HEK293 (cell line): ENCODE data around the gene LRRC4C.

Source experiments
- CTCF ChIA-PET: fragments of 350-600 bp; formaldehyde crosslinking; extraction: SDS; loops from one replicate; lab custom pipeline; 2021; ENCODE audit warnings: antibody characterized with exemption; lab: Yijun Ruan, JAX
- POLR2A ChIA-PET: fragments of 300-600 bp; formaldehyde crosslinking; extraction: SDS; loops from one replicate; lab custom pipeline; 2020; ENCODE audit warnings: antibody characterized with exemption, inconsistent platforms; lab: Yijun Ruan, JAX
- H3K27ac ChIP-seq: fragments of 200-500 bp; sonication (Bioruptor generic); 2 replicates; pipeline ENCODE4 v1.5.1; 2014; ENCODE audit warnings: low read depth, low read length, control low read depth, inconsistent platforms; ENCODE audit errors: extremely low read depth
- H3K36me3 ChIP-seq, 2 experiments: fragments of 200-500 bp in 1 of 2; sonication (Bioruptor generic) in 1 of 2; 1 replicate in 1 of 2; 2 replicates in 1 of 2; pipeline ENCODE4 v1.5.1; 2014 to 2017; ENCODE audit warnings: inconsistent platforms in 2 of 2, low read length in 2 of 2; ENCODE audit not compliant: control insufficient read depth in 2 of 2, insufficient read depth in 1 of 2
- H3K4me1 ChIP-seq: fragments of 200-500 bp; sonication (Bioruptor generic); 2 replicates; pipeline ENCODE4 v1.5.1; 2014; ENCODE audit warnings: mild to moderate bottlenecking, low read length, inconsistent platforms; ENCODE audit not compliant: control insufficient read depth, insufficient read depth
- H3K4me3 ChIP-seq: 2 replicates; pipeline ENCODE4 v1.5.1; 2011; ENCODE audit warnings: low read depth, mild to moderate bottlenecking, control low read depth, low read length, moderate library complexity
- H3K9me3 ChIP-seq: fragments of 200-500 bp; sonication (Bioruptor generic); 2 replicates; pipeline ENCODE4 v1.5.1; 2014; ENCODE audit warnings: low read depth, low read length, inconsistent platforms; ENCODE audit not compliant: control insufficient read depth, insufficient read depth
- BCL6B ChIP-seq: fragments of 450-650 bp; formaldehyde crosslinking; IDR thresholded peaks from 2 replicates; pipeline ENCODE4 v1.5.1; 2017; ENCODE audit warnings: missing biosample characterization, missing genetic modification characterization
- CTCF ChIP-seq: fragments of 450-650 bp; formaldehyde crosslinking; IDR thresholded peaks from 2 replicates; pipeline ENCODE4 v1.5.1; 2016; ENCODE audit warnings: missing biosample characterization, missing genetic modification characterization
- HOXD13 ChIP-seq: sonication (generic); formaldehyde crosslinking; IDR thresholded peaks from 2 replicates; pipeline ENCODE4 v1.8.0; 2022; ENCODE audit warnings: missing genetic modification reagents, borderline replicate concordance
- MYNN ChIP-seq: fragments of 450-650 bp; formaldehyde crosslinking; IDR thresholded peaks from 2 replicates; pipeline ENCODE4 v1.5.1; 2016; ENCODE audit warnings: missing biosample characterization, missing genetic modification characterization, borderline replicate concordance
- SCRT1 ChIP-seq: fragments of 450-650 bp; formaldehyde crosslinking; IDR thresholded peaks from 2 replicates; pipeline ENCODE4 v1.5.1; 2016; ENCODE audit warnings: missing biosample characterization, missing genetic modification characterization, borderline replicate concordance
- TRIM28 ChIP-seq: IDR thresholded peaks from 2 replicates; pipeline ENCODE4 v1.6.1; 2011; ENCODE audit warnings: low read length, control low read depth, borderline replicate concordance
- TSHZ1 ChIP-seq: fragments of 450-650 bp; formaldehyde crosslinking; IDR thresholded peaks from 2 replicates; pipeline ENCODE4 v1.5.1; 2016; ENCODE audit warnings: missing biosample characterization, missing genetic modification characterization, borderline replicate concordance
- ZBTB10 ChIP-seq: fragments of 450-650 bp; formaldehyde crosslinking; IDR thresholded peaks from 2 replicates; pipeline ENCODE4 v1.5.1; 2016; ENCODE audit warnings: missing biosample characterization, missing genetic modification characterization
- ZBTB20 ChIP-seq: fragments of 450-650 bp; formaldehyde crosslinking; IDR thresholded peaks from 2 replicates; pipeline ENCODE4 v1.5.1; 2016; ENCODE audit warnings: missing biosample characterization, missing genetic modification characterization
- ZBTB7A ChIP-seq: fragments of 450-650 bp; formaldehyde crosslinking; IDR thresholded peaks from 2 replicates; pipeline ENCODE4 v1.5.1; 2016; ENCODE audit warnings: low read depth, missing biosample characterization, missing genetic modification characterization
- ZFHX2 ChIP-seq: fragments of 450-650 bp; formaldehyde crosslinking; conservative IDR thresholded peaks from 2 replicates; pipeline ENCODE4 v1.5.1; 2016; ENCODE audit warnings: missing biosample characterization, missing genetic modification characterization
- ZNF10 ChIP-seq: fragments of 450-650 bp; formaldehyde crosslinking; IDR thresholded peaks from 2 replicates; pipeline ENCODE4 v1.5.1; 2017; ENCODE audit warnings: missing biosample characterization, missing genetic modification characterization
- ZNF140 ChIP-seq: fragments of 450-650 bp; formaldehyde crosslinking; IDR thresholded peaks from 2 replicates; pipeline ENCODE4 v1.5.1; 2016; ENCODE audit warnings: missing biosample characterization, missing genetic modification characterization
- ZNF169 ChIP-seq: fragments of 450-650 bp; formaldehyde crosslinking; IDR thresholded peaks from 2 replicates; pipeline ENCODE4 v1.5.1; 2016; ENCODE audit warnings: missing biosample characterization, missing genetic modification characterization
- ZNF248 ChIP-seq: fragments of 450-650 bp; formaldehyde crosslinking; IDR thresholded peaks from 2 replicates; pipeline ENCODE4 v1.5.1; 2017; ENCODE audit warnings: missing biosample characterization, missing genetic modification characterization
- ZNF302 ChIP-seq: fragments of 450-650 bp; formaldehyde crosslinking; IDR thresholded peaks from 2 replicates; pipeline ENCODE4 v1.5.1; 2016; ENCODE audit warnings: missing biosample characterization, missing genetic modification characterization, low read depth
- ZNF341 ChIP-seq: fragments of 450-650 bp; formaldehyde crosslinking; IDR thresholded peaks from 2 replicates; pipeline ENCODE4; 2016; ENCODE audit warnings: low read depth, missing biosample characterization, missing genetic modification characterization
- ZNF354C ChIP-seq: fragments of 450-650 bp; formaldehyde crosslinking; IDR thresholded peaks from 2 replicates; pipeline ENCODE4 v1.5.1; 2016; ENCODE audit warnings: missing biosample characterization, missing genetic modification characterization, low read depth, borderline replicate concordance
- ZNF473 ChIP-seq: fragments of 450-650 bp; formaldehyde crosslinking; IDR thresholded peaks from 2 replicates; pipeline ENCODE4 v1.5.1; 2017; ENCODE audit warnings: missing biosample characterization, missing genetic modification characterization
- ZNF548 ChIP-seq: fragments of 450-650 bp; formaldehyde crosslinking; IDR thresholded peaks from 2 replicates; pipeline ENCODE4 v1.5.1; 2016; ENCODE audit warnings: missing biosample characterization, missing genetic modification characterization
- ZNF596 ChIP-seq: fragments of 450-650 bp; IDR thresholded peaks from 2 replicates; pipeline ENCODE4 v1.5.0; 2018; ENCODE audit warnings: missing biosample characterization, mild to moderate bottlenecking, missing genetic modification characterization, moderate library complexity
- ZNF776 ChIP-seq: fragments of 450-650 bp; formaldehyde crosslinking; IDR thresholded peaks from 2 replicates; pipeline ENCODE4 v1.5.0; 2017; ENCODE audit warnings: missing biosample characterization, missing genetic modification characterization, borderline replicate concordance
- ZNF791 ChIP-seq: fragments of 450-650 bp; formaldehyde crosslinking; IDR thresholded peaks from 2 replicates; pipeline ENCODE4 v1.5.1; 2016; ENCODE audit warnings: missing biosample characterization, missing genetic modification characterization

The LRRC4C gene

GRCh38 chr11:41377709-41378394 is 81.6 kb downstream of the LRRC4C start:
- Histone ChIP-seq H3K9me3 (no peaks in the 10 kb centered on the region), H3K27ac (no peak overlapping the region), H3K4me1 (no peaks in the 10 kb centered on the region), H3K36me3 (no peaks in the 10 kb centered on the region), H3K4me3 (no peak overlapping the region)
- no peak for TF ChIP-seq ZNF354C (tag by site-specific recombination)
- no peak for TF ChIP-seq ZNF596 (tag by site-specific recombination)
- no peak for TF ChIP-seq ZNF776 (tag by site-specific recombination)
- no peak for TF ChIP-seq ZNF10
- TF ChIP-seq TSHZ1 (tag by site-specific recombination), result no peak
- no peak for TF ChIP-seq ZBTB20 (tag by site-specific recombination)
- no peak for TF ChIP-seq ZNF140 (tag by site-specific recombination)
- no peak for TF ChIP-seq ZBTB10 (tag by site-specific recombination)
- TF ChIP-seq CTCF (tag by site-specific recombination), result no peak
- no peak for TF ChIP-seq HOXD13
- TF ChIP-seq ZNF548 (tag by site-specific recombination), result no peak
- TF ChIP-seq SCRT1, result no peak
- TF ChIP-seq BCL6B, result no peak
- POLR2A ChIA-PET, result no interaction called here
- CTCF ChIA-PET, result no interaction called here

GRCh38 chr11:41351825-41352224 is 107.6 kb downstream of the LRRC4C start:
- Histone ChIP-seq H3K9me3 (no peaks in the 10 kb centered on the region), H3K4me3 (no peak overlapping the region), H3K27ac (no peak overlapping the region), H3K4me1 (no peaks in the 10 kb centered on the region), H3K36me3 (no peaks in the 10 kb centered on the region)
- CTCF ChIA-PET, result no interaction called here
- TF ChIP-seq MYNN (tag by site-specific recombination) (no peak), ZBTB7A (no peak), ZNF169 (tag by site-specific recombination) (no peak), ZNF791 (no peak), ZFHX2 (tag by site-specific recombination) (no peak), ZNF473 (tag by site-specific recombination) (no peak), ZNF354C (tag by site-specific recombination) (no peak), ZNF302 (no peak), TRIM28 (no peak), ZNF341 (tag by site-specific recombination) (no peak), ZNF248 (tag by site-specific recombination) (no peak)
- POLR2A ChIA-PET, result no interaction called here
